Hematopoietic multipotent progenitor cell (in vitro differentiated cells): Measurements from ENCODE around the gene AP4B1. TPM values are rescaled to one million over a fixed set of nuclear protein-coding genes. Genes with fewer than 3 reads are reported as not detected.
A peak's percentile ranks its signal among the peaks of the same experiment; 100 is the strongest.

Source experiments
- DNase-seq, 3 donors: peaks; one replicate each; pipeline ENCODE4 v3.0.0-alpha.2; 2011 to 2015; ENCODE audit warnings: low read depth in 2 of 3, low spot score in 2 of 3
- total RNA-seq: library from RNA; depleted of rRNA; stranded (reverse); fragments of >200 nt; gene quantifications from one replicate; pipeline ENCODE4 v1.2.3, GENCODE V29; 2012

Gene AP4B1
- total RNA-seq, 1 donor = 18.6 TPM

GRCh38 chr1:113898241-113898814 is 6.3 kb downstream of the AP4B1 start:
- DNase-seq = no peak

- DNase-seq = no peak
These were observed 8.6 kb downstream of the AP4B1 start for GRCh38 chr1:113895961-113896360.

GRCh38 chr1:113895098-113895497 is 9.5 kb downstream of the AP4B1 start:
- DNase-seq = no peak

GRCh38 chr1:113893267-113893666 is 11.3 kb downstream of the AP4B1 start:
- no peak for DNase-seq

GRCh38 chr1:113891631-113892220 is 12.9 kb downstream of the AP4B1 start:
- DNase-seq = no peak

GRCh38 chr1:113890816-113891215 is 13.8 kb downstream of the AP4B1 start:
- DNase-seq = no peak

- no peak for DNase-seq
These were observed 17.0 kb downstream of the AP4B1 start, which contains the start of gene BCL2L15 for GRCh38 chr1:113887402-113888175. TSS of gene BCL2L15 (minus strand) at chr1:113887581. CDS start at chr1:113887375, 206 bp downstream.

- DNase-seq = no peak
These were observed 17.9 kb downstream of the AP4B1 start for GRCh38 chr1:113886417-113887401.

- no peak for DNase-seq
These were observed 22.9 kb downstream of the AP4B1 start for GRCh38 chr1:113881661-113882060.

GRCh38 chr1:113879739-113880038 is 24.9 kb downstream of the AP4B1 start:
- no peak for DNase-seq

GRCh38 chr1:113876176-113876575 is 28.4 kb downstream of the AP4B1 start:
- no peak for DNase-seq

- DNase-seq = no peak
These were observed 28.9 kb downstream of the AP4B1 start for GRCh38 chr1:113875714-113876113.

- DNase-seq = peak in 2 of 3 donors; percentile 48 to 61
These were observed 30.4 kb downstream of the AP4B1 start for GRCh38 chr1:113874012-113874879.

GRCh38 chr1:113872219-113872935 is 32.2 kb downstream of the AP4B1 start:
- DNase-seq = peak in 2 of 3 donors; percentile 9 to 27

- DNase-seq = peak; percentile 61 to 92 (median 89)
These were observed 32.9 kb downstream of the AP4B1 start, which contains the start of gene PTPN22 for GRCh38 chr1:113871597-113872113. TSS of gene PTPN22 (minus strand) at chr1:113871712.

- DNase-seq = no peak
These were observed 33.8 kb downstream of the AP4B1 start for GRCh38 chr1:113870778-113871177.

- DNase-seq = peak in 1 of 3 donors; percentile 24
These were observed 36.1 kb downstream of the AP4B1 start for GRCh38 chr1:113868387-113869083.

GRCh38 chr1:113861641-113862040 is 43.0 kb downstream of the AP4B1 start:
- peak in 1 of 3 donors; percentile 39 for DNase-seq
